Activated gamma-delta T cell treated with anti-CD3 and anti-CD28 coated beads, Interleukin-2, amount 50 U/mL, for 16 hours (primary cell): ENCODE data around the gene IQCF2.
"Not testable (repeated sequence)": the region's sequence is repeated elsewhere in the genome, so short reads cannot be mapped to it uniquely, and the experiment has no call there.

Source experiments
- DNase-seq: peaks from one replicate; pipeline ENCODE4 v3.0.0-alpha.2; 2020; ENCODE audit warnings: low read depth

The IQCF2 gene

GRCh38 chr3:51879937-51880336, 18.5 kb downstream of the IQCF2 start:
- DNase-seq = no peak

GRCh38 chr3:51886447-51886846, 25.0 kb downstream of the IQCF2 start:
- DNase-seq = no peak

GRCh38 chr3:51887620-51888019, 26.2 kb downstream of the IQCF2 start:
- no peak for DNase-seq

GRCh38 chr3:51888463-51889105, 27.2 kb downstream of the IQCF2 start:
- DNase-seq = no peak

- no peak for DNase-seq
These were observed 30.0 kb downstream of the IQCF2 start for GRCh38 chr3:51891242-51892039.

GRCh38 chr3:51894391-51894790, 33.0 kb downstream of the IQCF2 start:
- no peak for DNase-seq

- DNase-seq = no peak
These were observed 33.5 kb downstream of the IQCF2 start for GRCh38 chr3:51894939-51895338.

GRCh38 chr3:51896607-51897305, 35.3 kb downstream of the IQCF2 start:
- DNase-seq = no peak

GRCh38 chr3:51897391-51897790, 36.0 kb downstream of the IQCF2 start:
- no peak for DNase-seq

GRCh38 chr3:51900043-51900442, 38.6 kb downstream of the IQCF2 start:
- DNase-seq = not testable (repeated sequence)

- DNase-seq = not testable (repeated sequence)
These were observed 40.9 kb downstream of the IQCF2 start for GRCh38 chr3:51902361-51902760.

GRCh38 chr3:51904034-51904823, 42.8 kb downstream of the IQCF2 start:
- no peak for DNase-seq

GRCh38 chr3:51908026-51908425, 46.6 kb downstream of the IQCF2 start:
- no peak for DNase-seq
